ENCODE measurements around the gene AIDA. TPM values are rescaled to one million over a fixed set of nuclear protein-coding genes. Genes with fewer than 3 reads are reported as not detected.

Gene AIDA
- total RNA-seq, 1 experiment from 2014 or later, result 92.8 TPM

- H2AFZ ChIP-seq (ENCODE audit: low read length), result no peak overlapping the region
- no peak overlapping the region for H3K56ac ChIP-seq (ENCODE audit: insufficient read length, low read depth, low read length)
- no peak overlapping the region for H4K91ac ChIP-seq (ENCODE audit: insufficient read length, low read depth, low read length)
- H4K8ac ChIP-seq (replicated peaks; ENCODE audit: insufficient read length, low read depth, low read length), result no peak overlapping the region
- WGBS (ENCODE audit: extremely low coverage, insufficient read length, low lambda C conversion rate), result no CpG with 5 or more reads among the region's 5 CpGs
- no peaks in the 10 kb centered on the region for H3K79me1 ChIP-seq (ENCODE audit: insufficient read depth, low read depth, low read length, poor library complexity, severe bottlenecking)
- Mint-ChIP-seq H3K9me3 (no peaks in the 10 kb centered on the region), H3K4me3 (peak overlapping the region; percentile 93 to 97), H3K27ac (peak overlapping the region; percentile 46 to 99 (median 95); a peak in 4 of 7 replicates), H3K36me3 (ENCODE audit: insufficient read depth in 1 of 3, low read depth in 3 of 3) (peaks cover 5 to 13% (median 13%) of the 10 kb centered on the region in 3 experiments; a peak in 6 of 7 replicates), H3K27me3 (ENCODE audit: low read depth) (no peaks in the 10 kb centered on the region), H3K4me1 (peaks cover 13 to 14% of the 10 kb centered on the region in 2 experiments)
- H2BK15ac ChIP-seq (ENCODE audit: low read depth, low read length), result no peak overlapping the region
- no peak overlapping the region for H2AK5ac ChIP-seq (ENCODE audit: insufficient read length, low read length)
- no peak overlapping the region for H2BK5ac ChIP-seq (ENCODE audit: insufficient read length, low read length)
- H3T11ph ChIP-seq (ENCODE audit: low read length), result no peak overlapping the region
- no peak overlapping the region for H3K23ac ChIP-seq (ENCODE audit: insufficient read length, low read depth, low read length)
- H3K4me2 ChIP-seq (ENCODE audit: insufficient read depth, insufficient read length, low read length), result peak overlapping the region; percentile 99
- H3K9me3 ChIP-seq (ENCODE audit: control insufficient read depth, low read depth, low read length), result no peaks in the 10 kb centered on the region
- H3K79me2 ChIP-seq (ENCODE audit: insufficient read depth, low read length), result no peaks in the 10 kb centered on the region
- H3K4me1 ChIP-seq (ENCODE audit: insufficient read depth, low read length), result no peaks in the 10 kb centered on the region; the same call in 1 of the 2 replicates
- H2BK20ac ChIP-seq (ENCODE audit: low read depth, low read length, poor library complexity, severe bottlenecking), result no peak overlapping the region
- H2BK120ac ChIP-seq (ENCODE audit: low read depth, low read length, poor library complexity, severe bottlenecking), result no peak overlapping the region
- H3K23me2 ChIP-seq (ENCODE audit: insufficient read length, low read depth, low read length, poor library complexity, severe bottlenecking), result peaks cover 12% of the 10 kb centered on the region
- no peak overlapping the region for H4K5ac ChIP-seq (ENCODE audit: insufficient read length, low read depth, low read length)
- no peak overlapping the region for H3K4ac ChIP-seq (ENCODE audit: low read depth, low read length)
- H4K20me1 ChIP-seq (ENCODE audit: control insufficient read depth, insufficient read depth, insufficient read length), result no peaks in the 10 kb centered on the region
- no peak for DNase-seq
- H3K9ac ChIP-seq (ENCODE audit: extremely low read depth, insufficient read length, low read length), result peak overlapping the region; percentile 89
- no peak for TF ChIP-seq CTCF (conservative IDR thresholded peaks at IDR 0.05)
- H3K18ac ChIP-seq (ENCODE audit: insufficient read length, low read depth, low read length), result no peak overlapping the region
- no peak overlapping the region for H2BK12ac ChIP-seq (ENCODE audit: insufficient read length, low read depth, low read length)
- no peak overlapping the region for H3K27ac ChIP-seq (ENCODE audit: insufficient read length, low read depth, low read length)
- 0 out of 2 replicates have a peak overlapping the region, but pooled peaks have one; percentile 62 for H3K14ac ChIP-seq (ENCODE audit: insufficient read depth, low read length)
- no peaks in the 10 kb centered on the region for H3K27me3 ChIP-seq (ENCODE audit: insufficient read depth, low read length)
Measured at GRCh38 chr1:222644636-222644980, 67.7 kb downstream of the AIDA start.

Measured in H9 (cell line).